IMR-90 (cell line): ENCODE results near the gene KLHL29. TPM values are rescaled to one million over a fixed set of nuclear protein-coding genes. Genes with fewer than 3 reads are reported as not detected.

Experiments
- ATAC-seq: fragments of 200-7000 bp; cut with Tn5 transposase; 2 replicates; pipeline ENCODE4 v1.9.1; 2020; ENCODE audit warnings: low read depth, mild to moderate bottlenecking, moderate library complexity
- BruUV-seq: library from RNA; stranded (reverse); fragments of 400-500 nt; replicated peaks from 2 replicates; lab custom pipeline; 2021; lab: Mats Ljungman, UMichigan
- CTCF ChIA-PET: fragments of 300-600 bp; formaldehyde crosslinking; extraction: SDS; loops from one replicate; lab custom pipeline; 2021; ENCODE audit warnings: antibody characterized with exemption; lab: Yijun Ruan, JAX
- POLR2A ChIA-PET: fragments of 300-600 bp; sonication (Branson Sonifier 250); formaldehyde crosslinking; loops from one replicate; lab custom pipeline; 2022; ENCODE audit warnings: antibody characterized with exemption; ENCODE audit not compliant: unreplicated experiment; lab: Charles Lee
- DNase-seq: peaks from one replicate; pipeline ENCODE4 v3.0.0; 2013
- H2AFZ ChIP-seq: replicated peaks from 2 replicates; pipeline ENCODE3; 2013; ENCODE audit warnings: low read length, mild to moderate bottlenecking; ENCODE audit not compliant: poor library complexity
- H2AK5ac ChIP-seq: 2 replicates; pipeline ENCODE4 v1.6.1; 2013; ENCODE audit warnings: low read depth, low read length, inconsistent platforms
- H2AK9ac ChIP-seq: replicated peaks from 2 replicates; pipeline ENCODE3; 2013; ENCODE audit warnings: mild to moderate bottlenecking, low read depth, low read length, moderate library complexity; ENCODE audit not compliant: poor library complexity
- H2BK120ac ChIP-seq: 2 replicates; pipeline ENCODE4 v1.6.1; 2013; ENCODE audit warnings: low read depth, low read length, inconsistent platforms
- H2BK15ac ChIP-seq: 3 replicates; pipeline ENCODE4 v1.6.1; 2013; ENCODE audit warnings: low read depth, low read length, inconsistent platforms
- H2BK20ac ChIP-seq: 2 replicates; pipeline ENCODE4 v1.6.1; 2013; ENCODE audit warnings: low read depth, mild to moderate bottlenecking, inconsistent platforms, low read length, moderate library complexity
- H2BK5ac ChIP-seq: 2 replicates; pipeline ENCODE4 v1.6.1; 2013; ENCODE audit warnings: mild to moderate bottlenecking, low read depth, low read length, inconsistent platforms; ENCODE audit not compliant: poor library complexity, severe bottlenecking
- H3K14ac ChIP-seq: replicated peaks from 2 replicates; pipeline ENCODE4 v1.6.1; 2013; ENCODE audit warnings: low read depth, low read length, inconsistent platforms
- H3K18ac ChIP-seq: 2 replicates; pipeline ENCODE4 v1.6.1; 2013; ENCODE audit warnings: low read depth, low read length, control low read depth
- H3K23ac ChIP-seq: 2 replicates; pipeline ENCODE4 v1.6.1; 2013; ENCODE audit warnings: low read depth, low read length, inconsistent platforms
- H3K27ac ChIP-seq: 2 replicates; pipeline ENCODE4 v1.5.1; 2013; ENCODE audit warnings: mild to moderate bottlenecking, control low read depth, low read length; ENCODE audit not compliant: insufficient read depth
- H3K27me3 ChIP-seq: 2 replicates; pipeline ENCODE4 v1.6.1; 2013; ENCODE audit warnings: low read length; ENCODE audit not compliant: control insufficient read depth, insufficient read depth
- H3K36me3 ChIP-seq: 2 replicates; pipeline ENCODE4 v1.6.1; 2013; ENCODE audit warnings: low read length, mixed read lengths; ENCODE audit not compliant: control insufficient read depth, insufficient read depth
- H3K4ac ChIP-seq: 2 replicates; pipeline ENCODE4 v1.6.1; 2013; ENCODE audit warnings: low read depth, low read length, inconsistent platforms
- H3K4me1 ChIP-seq: 2 replicates; pipeline ENCODE4 v1.6.1; 2013; ENCODE audit warnings: low read length, mixed read lengths; ENCODE audit not compliant: control insufficient read depth, insufficient read depth
- H3K4me2 ChIP-seq: 2 replicates; pipeline ENCODE4 v1.6.1; 2013; ENCODE audit warnings: low read depth, mild to moderate bottlenecking, control low read depth, low read length, moderate library complexity
- H3K4me3 ChIP-seq: 2 replicates; pipeline ENCODE4 v1.5.1; 2013; ENCODE audit warnings: low read depth, mild to moderate bottlenecking, control low read depth, low read length, moderate library complexity; ENCODE audit not compliant: insufficient read depth
- H3K56ac ChIP-seq: 2 replicates; pipeline ENCODE4 v1.6.1; 2013; ENCODE audit warnings: low read length, inconsistent platforms; ENCODE audit not compliant: insufficient read depth; ENCODE audit errors: extremely low read depth
- H3K79me1 ChIP-seq, 2 experiments: 2 replicates each; pipeline ENCODE4 v1.6.1; 2013; ENCODE audit warnings: low read length in 2 of 2, inconsistent platforms in 1 of 2, low read depth in 1 of 2
- H3K9ac ChIP-seq: 2 replicates; pipeline ENCODE4 v1.6.1; 2013; ENCODE audit warnings: low read depth, low read length, control low read depth
- H3K9me1 ChIP-seq: 2 replicates; pipeline ENCODE4 v1.6.1; 2013; ENCODE audit warnings: low read length, inconsistent platforms; ENCODE audit not compliant: insufficient read depth
- H3K9me3 ChIP-seq: 2 replicates; pipeline ENCODE4 v1.6.1; 2013; ENCODE audit warnings: low read length; ENCODE audit not compliant: control insufficient read depth, insufficient read depth
- H4K20me1 ChIP-seq: 2 replicates; pipeline ENCODE4 v1.6.1; 2013; ENCODE audit warnings: low read length, inconsistent platforms; ENCODE audit not compliant: insufficient read depth
- H4K5ac ChIP-seq: 2 replicates; pipeline ENCODE4 v1.6.1; 2013; ENCODE audit warnings: mild to moderate bottlenecking, low read depth, low read length, control low read depth
- H4K8ac ChIP-seq, 2 experiments: 2 replicates each; pipeline ENCODE4 v1.6.1; 2013; ENCODE audit warnings: low read depth in 2 of 2, low read length in 2 of 2, control low read depth in 1 of 2, inconsistent platforms in 1 of 2
- H4K91ac ChIP-seq: 2 replicates; pipeline ENCODE4 v1.6.1; 2013; ENCODE audit warnings: low read depth, low read length, inconsistent platforms; ENCODE audit not compliant: insufficient read depth
- BHLHE40 ChIP-seq: fragments of 150-350 bp; IDR thresholded peaks from 2 replicates; pipeline ENCODE4 v1.6.1; 2016; ENCODE audit warnings: mild to moderate bottlenecking, low read depth, low read length
- WGBS, 2 experiments: methylation state at CpG; one replicate each; pipeline versions ENCODE4 v1.1.5 to v1.1.7; 2013; ENCODE audit warnings: missing lambda C conversion rate in 2 of 2; ENCODE audit not compliant: insufficient read length in 1 of 2; ENCODE audit errors: extremely low coverage in 2 of 2; 5-methylcytosine and 5-hydroxymethylcytosine counted together
- dilution Hi-C: fragments of 300-500 bp; cut with HindIII; formaldehyde crosslinking; loops from one replicate; pipeline ENCODE4 v1.14.3; 2018; ENCODE audit warnings: low sequenced_read_pairs; ENCODE audit not compliant: unreplicated experiment
- in situ Hi-C: fragments of 300-500 bp; cut with MboI; formaldehyde crosslinking; loops from 3 replicates; pipeline ENCODE4 v1.14.3; 2019; ENCODE audit warnings: low sequenced_read_pairs, inconsistent platforms, mixed read lengths
- intact Hi-C: fragments of 100-400 bp; cut with micrococcal nuclease; formaldehyde crosslinking; loops from 2 replicates; pipeline ENCODE4 v1.10.0; 2022
- polyA plus RNA-seq, 3 experiments: library from polyadenylated mRNA; depleted of rRNA; stranded (reverse); fragments of >200 nt; gene quantifications; 2 replicates each; pipeline ENCODE4 v1.2.3, GENCODE V29; 2012; ENCODE audit warnings: low replicate concordance in 1 of 3
- total RNA-seq: library from RNA; depleted of rRNA; stranded (reverse); fragments of >200 nt; gene quantifications from 2 replicates; pipeline ENCODE4 v1.2.3, GENCODE V29; 2012

Gene KLHL29
- total and polyA plus RNA-seq, 2 of the 4 experiments (the other 2 are of a cell fraction), result 2.0 to 8.0 TPM

DNA sequence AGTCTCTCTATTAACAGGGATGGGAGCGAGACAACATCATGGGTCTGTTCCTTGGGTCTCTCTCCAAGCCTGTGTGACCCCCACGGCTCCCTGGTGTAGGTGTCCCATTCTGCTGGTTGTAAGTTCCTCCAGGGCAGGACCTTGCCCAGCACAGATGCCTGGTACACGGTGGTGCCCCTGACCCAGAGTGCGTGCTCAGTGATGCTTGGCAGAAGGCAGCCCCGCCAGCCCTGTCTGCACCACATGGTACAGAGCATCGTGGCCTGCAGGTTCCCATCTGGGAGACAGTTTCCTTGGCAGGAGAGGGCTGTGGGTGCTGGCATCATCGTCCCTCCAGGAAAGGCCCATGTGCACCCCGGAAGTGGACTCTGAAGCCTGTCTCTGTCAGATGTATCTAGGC lies 249.0 kb downstream of the KLHL29 start:
- ChIA-PET POLR2A (no interaction called here), CTCF (interaction anchor here (1.0 kb wide), 1 partner anchor 9 kb away, joined by 4 read pairs; no protein-coding TSS in a partner anchor)
- Histone ChIP-seq H4K20me1 (peaks cover 2% of the 10 kb centered on the region; the same call in 1 of the 2 replicates), H3K27ac (no peak overlapping the region), H3K23ac (no peak overlapping the region), H3K9ac (no peak overlapping the region), H4K8ac (no peak overlapping the region), H3K9me3 (no peaks in the 10 kb centered on the region), H2BK5ac (no peak overlapping the region), H3K18ac (no peak overlapping the region), H3K9me1 (no peaks in the 10 kb centered on the region), H2AFZ (no peak overlapping the region), H2BK20ac (no peak overlapping the region), H3K79me1 (peaks cover 0 to 4% of the 10 kb centered on the region in 2 experiments; a peak in 1 of 4 replicates), H4K5ac (no peak overlapping the region), H3K27me3 (no peaks in the 10 kb centered on the region), H2AK9ac (no peak overlapping the region), H2AK5ac (no peak overlapping the region), H2BK120ac (no peak overlapping the region), H3K36me3 (no peaks in the 10 kb centered on the region), H2BK15ac (no peak overlapping the region), H3K4me3 (no peak overlapping the region), H3K14ac (no peak overlapping the region), H4K91ac (no peak overlapping the region), H3K4me2 (no peak overlapping the region), H3K4ac (no peak overlapping the region), H3K4me1 (peaks cover 10% of the 10 kb centered on the region), H3K56ac (no peak overlapping the region)
- BruUV-seq, result no TSS peak
- dilution Hi-C loops (no loop called here), in situ Hi-C loops (no loop called here), intact Hi-C loops (no loop called here)
- ATAC-seq (no peak), DNase-seq (no peak)
- TF ChIP-seq BHLHE40, result no peak
- 100% methylated on average over 3 of the region's 8 CpGs; no CpG with 5 or more reads in 1 of the 2 experiments for WGBS, 2 experiments
